ENCODE measurements around the gene CEP164.

DNA sequence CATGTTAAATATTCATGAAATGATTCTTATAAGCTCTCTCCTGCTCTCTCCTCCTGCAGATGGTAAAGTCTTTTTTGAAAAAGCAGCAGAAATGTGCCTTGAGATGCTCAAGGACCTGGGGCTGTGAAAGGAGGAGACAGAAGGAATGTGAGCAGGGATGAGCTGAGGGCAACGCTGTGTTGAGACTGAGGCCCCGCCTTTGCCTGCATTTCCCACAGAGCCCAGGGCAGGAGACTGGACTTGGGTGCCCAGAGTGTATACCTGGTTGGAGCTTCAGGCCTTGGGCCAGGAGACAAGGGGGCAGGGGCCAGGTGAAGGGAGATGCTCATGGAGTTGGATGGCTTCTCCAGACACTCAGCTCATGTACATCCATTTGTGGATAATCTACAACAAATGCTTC is 39.2 kb downstream of the CEP164 start:
- no peak for TF ChIP-seq CTCF (IDR thresholded peaks at IDR 0.05 in 4 of 5, conservative IDR thresholded peaks at IDR 0.05 in 1 of 5)
- no peak for TF ChIP-seq POLR2A (IDR thresholded peaks at IDR 0.05)

All from gastrocnemius medialis (tissue), 4 donors.